Stomach smooth muscle (tissue), 2 donors: ENCODE results near the gene RPH3AL.

ENCODE experiments used
- H3K27ac ChIP-seq: one replicate; pipeline ENCODE4 v1.7.0; 2013; ENCODE audit warnings: mild to moderate bottlenecking, low read length, inconsistent platforms
- H3K27me3 ChIP-seq, 2 donors: one replicate each; pipeline ENCODE4 v1.7.0; 2013; ENCODE audit warnings: low read length in 2 of 2; ENCODE audit not compliant: insufficient read depth in 2 of 2, control insufficient read depth in 1 of 2
- H3K36me3 ChIP-seq, 2 donors: one replicate each; pipeline ENCODE4 v1.7.0; 2013; ENCODE audit warnings: low read length in 2 of 2; ENCODE audit not compliant: control insufficient read depth in 2 of 2, insufficient read depth in 2 of 2
- H3K4me1 ChIP-seq: one replicate; pipeline ENCODE4 v1.7.0; 2013; ENCODE audit warnings: low read length; ENCODE audit not compliant: control insufficient read depth, insufficient read depth
- H3K4me3 ChIP-seq, 2 donors: one replicate each; pipeline ENCODE4 v1.7.0; 2013; ENCODE audit warnings: low read length in 2 of 2
- H3K9ac ChIP-seq, 2 donors: one replicate each; pipeline ENCODE4 v1.7.0; 2013; ENCODE audit warnings: low read length in 2 of 2, mild to moderate bottlenecking in 1 of 2
- H3K9me3 ChIP-seq, 2 donors: one replicate each; pipeline ENCODE4 v1.7.0; 2013; ENCODE audit warnings: low read length in 2 of 2; ENCODE audit not compliant: control insufficient read depth in 2 of 2
- donor health status: healthy.
- donor health status: Pancreatic carcinoma.

The RPH3AL gene

DNA sequence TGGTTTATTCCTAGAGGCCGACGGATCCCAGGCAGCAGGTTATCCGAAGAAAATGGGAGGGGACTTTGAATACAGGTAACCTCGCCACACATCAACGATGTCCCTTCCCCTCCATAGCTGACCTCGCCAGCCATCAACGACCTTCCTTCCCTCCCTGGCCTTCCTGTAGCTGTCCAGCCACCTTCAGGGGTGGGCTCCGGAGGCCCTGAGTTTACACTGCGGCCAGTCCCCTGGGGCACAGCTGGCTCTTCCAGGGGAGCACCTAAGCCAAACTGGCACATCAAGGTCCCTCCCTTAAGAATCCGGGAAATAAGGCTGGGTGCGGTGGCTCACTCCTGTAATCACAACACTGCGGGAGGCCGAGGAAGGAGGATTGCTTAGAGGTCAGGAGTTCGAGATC, 10.1 kb upstream of the RPH3AL start:
- Histone ChIP-seq H3K9ac (no peak overlapping the region), H3K27me3 (no peaks in the 10 kb centered on the region), H3K27ac (no peak overlapping the region), H3K36me3 (no peaks in the 10 kb centered on the region), H3K4me3 (no peak overlapping the region), H3K4me1 (no peaks in the 10 kb centered on the region), H3K9me3 (peaks cover 0 to 2% of the 10 kb centered on the region in 2 donors)

DNA sequence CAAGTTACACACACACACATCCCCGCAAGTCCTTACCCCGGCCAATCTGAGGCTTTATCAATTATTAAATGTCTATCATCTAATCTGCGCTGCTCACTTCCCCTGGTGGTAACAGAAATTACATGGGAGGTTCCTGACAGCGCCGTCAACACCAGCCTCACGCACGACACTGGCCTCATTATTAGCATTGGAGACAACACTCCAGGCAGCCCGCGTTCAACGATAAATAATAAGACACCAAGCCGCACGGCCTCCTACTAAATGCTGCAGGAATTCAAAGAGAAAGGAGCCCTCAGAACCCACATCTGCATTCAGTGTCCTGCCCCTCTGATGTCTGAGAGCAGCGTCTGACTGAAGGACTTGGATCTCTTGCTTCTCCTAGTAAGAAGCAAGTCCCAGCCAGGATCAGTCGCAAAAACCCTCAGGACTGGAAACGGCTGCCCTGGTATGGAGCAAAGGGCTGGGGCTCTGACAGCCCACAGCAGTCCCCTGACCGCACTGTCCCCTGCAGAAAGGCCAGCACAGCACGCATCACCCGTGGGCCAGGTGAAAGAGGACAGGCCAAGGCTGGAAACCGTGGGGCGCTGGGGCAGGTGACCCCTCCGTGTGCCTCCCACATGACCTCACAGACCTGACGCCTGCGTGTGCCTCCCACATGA, 7.6 kb upstream of the RPH3AL start:
- H3K27ac ChIP-seq: no peak overlapping the region
- no peaks in the 10 kb centered on the region for H3K27me3 ChIP-seq
- no peaks in the 10 kb centered on the region for H3K4me1 ChIP-seq
- no peak overlapping the region for H3K9ac ChIP-seq
- no peaks in the 10 kb centered on the region for H3K36me3 ChIP-seq
- no peak overlapping the region for H3K4me3 ChIP-seq
- H3K9me3 ChIP-seq: no peaks in the 10 kb centered on the region

DNA sequence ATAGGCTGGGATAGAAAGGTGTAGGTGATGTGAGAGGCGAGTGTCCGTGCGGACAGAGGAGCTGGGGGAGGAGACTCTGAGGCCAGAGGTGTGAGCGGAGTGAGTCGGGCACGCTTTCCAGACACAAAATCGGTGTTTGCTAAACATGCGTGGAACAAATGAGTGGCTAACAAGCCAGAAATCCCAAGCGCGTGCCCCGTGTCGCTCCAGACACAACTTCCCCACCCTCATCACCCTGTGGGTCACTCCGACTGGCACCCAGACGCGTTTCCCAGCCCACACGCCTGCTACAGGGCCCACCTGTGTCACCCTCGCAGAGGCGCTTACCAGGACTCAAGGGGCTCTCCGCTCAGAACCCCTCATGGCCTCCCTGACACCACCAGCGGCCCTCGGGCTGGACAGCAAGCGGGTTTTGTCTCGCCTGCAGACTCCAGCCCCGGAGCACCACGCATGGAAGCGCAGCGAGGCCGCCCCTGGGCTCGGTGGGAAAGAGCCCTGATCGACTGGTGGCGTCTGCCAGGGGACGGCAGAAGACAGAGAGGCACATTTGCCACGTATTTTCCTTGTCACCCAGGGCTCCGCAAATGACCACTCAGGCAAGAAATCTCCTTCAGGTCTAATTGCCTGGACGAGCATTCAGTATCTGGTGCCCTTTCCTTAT, 6.0 kb upstream of the RPH3AL start:
- Histone ChIP-seq H3K9me3 (no peaks in the 10 kb centered on the region), H3K4me1 (no peaks in the 10 kb centered on the region), H3K36me3 (no peaks in the 10 kb centered on the region), H3K4me3 (no peak overlapping the region), H3K27ac (no peak overlapping the region), H3K9ac (no peak overlapping the region), H3K27me3 (no peaks in the 10 kb centered on the region)

GRCh38 chr17:357644-358043, 5.0 kb upstream of the RPH3AL start:
- no peaks in the 10 kb centered on the region for H3K36me3 ChIP-seq
- H3K27me3 ChIP-seq: no peaks in the 10 kb centered on the region
- no peaks in the 10 kb centered on the region for H3K9me3 ChIP-seq
- H3K27ac ChIP-seq: no peak overlapping the region
- no peak overlapping the region for H3K4me3 ChIP-seq
- H3K4me1 ChIP-seq: peaks cover under 1% of the 10 kb centered on the region
- H3K9ac ChIP-seq: no peak overlapping the region

DNA sequence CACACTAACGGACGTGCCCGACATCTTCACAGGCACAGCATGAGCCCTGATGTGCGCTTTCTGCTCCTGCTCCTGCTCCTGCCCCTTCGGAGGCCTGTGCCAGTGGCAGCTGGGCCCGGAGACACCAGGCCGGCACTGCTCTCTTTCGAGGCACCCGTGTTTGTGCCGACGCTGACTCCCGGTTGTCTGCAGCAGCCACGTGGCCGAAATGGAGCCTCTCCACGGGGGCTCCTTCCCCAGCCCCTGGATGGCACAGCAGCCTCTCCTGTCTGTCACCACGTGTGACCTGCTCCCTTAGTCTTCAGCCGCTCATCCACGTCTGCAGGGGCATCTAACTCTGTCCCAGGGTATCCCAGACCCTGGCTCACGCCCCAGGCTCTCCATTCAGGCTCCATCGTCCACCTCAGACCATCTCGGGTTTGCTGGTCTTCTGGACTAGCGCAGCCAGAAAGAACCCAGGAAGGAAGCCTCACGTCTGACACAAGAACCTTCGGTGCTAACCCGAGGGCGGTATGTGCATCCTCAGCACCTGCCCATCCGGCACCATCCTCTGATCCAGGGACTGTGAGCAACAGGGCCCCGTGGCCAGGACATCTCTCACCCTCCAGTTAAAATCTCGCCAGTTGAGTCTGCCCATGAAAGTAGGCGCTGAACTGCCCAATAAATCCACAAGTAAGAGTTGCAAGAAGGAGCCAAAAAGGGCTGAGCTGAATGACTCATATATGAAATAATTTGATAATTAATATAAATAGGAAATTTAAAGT, 4.2 kb upstream of the RPH3AL start:
- H3K27me3 ChIP-seq: no peaks in the 10 kb centered on the region
- H3K4me1 ChIP-seq: peaks cover 7% of the 10 kb centered on the region
- H3K27ac ChIP-seq: no peak overlapping the region
- H3K4me3 ChIP-seq: no peak overlapping the region
- H3K36me3 ChIP-seq: no peaks in the 10 kb centered on the region
- no peak overlapping the region for H3K9ac ChIP-seq
- no peaks in the 10 kb centered on the region for H3K9me3 ChIP-seq

GRCh38 chr17:354651-355556, 2.3 kb upstream of the RPH3AL start:
- H3K4me1 ChIP-seq: peaks cover 11% of the 10 kb centered on the region
- no peaks in the 10 kb centered on the region for H3K27me3 ChIP-seq
- no peak overlapping the region for H3K27ac ChIP-seq
- no peak overlapping the region for H3K4me3 ChIP-seq
- no peaks in the 10 kb centered on the region for H3K9me3 ChIP-seq
- H3K9ac ChIP-seq: no peak overlapping the region
- H3K36me3 ChIP-seq: no peaks in the 10 kb centered on the region

DNA sequence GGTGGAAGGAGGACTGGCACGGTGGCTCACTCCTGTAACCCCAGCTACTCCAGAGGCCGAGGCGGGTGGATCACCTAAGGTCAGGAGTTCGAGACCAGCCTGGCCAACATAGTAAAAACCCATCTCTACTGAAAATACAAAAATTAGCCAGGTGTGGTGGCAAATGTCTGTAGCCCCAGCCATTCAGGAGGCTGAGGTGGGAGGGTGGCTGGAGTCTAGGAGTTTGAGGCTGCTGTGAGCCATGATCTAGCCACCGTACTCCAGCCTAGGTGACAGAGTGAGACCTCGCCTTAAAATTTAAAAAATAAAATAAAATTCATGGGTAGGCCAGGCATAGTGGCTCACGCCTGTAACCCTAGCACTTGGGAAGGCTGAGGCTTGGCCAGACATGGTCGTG, 1.2 kb upstream of the RPH3AL start:
- no peak overlapping the region for H3K27ac ChIP-seq
- no peaks in the 10 kb centered on the region for H3K27me3 ChIP-seq
- H3K4me3 ChIP-seq: no peak overlapping the region
- no peaks in the 10 kb centered on the region for H3K36me3 ChIP-seq
- peaks cover 13% of the 10 kb centered on the region for H3K4me1 ChIP-seq
- no peak overlapping the region for H3K9ac ChIP-seq
- H3K9me3 ChIP-seq: no peaks in the 10 kb centered on the region

DNA sequence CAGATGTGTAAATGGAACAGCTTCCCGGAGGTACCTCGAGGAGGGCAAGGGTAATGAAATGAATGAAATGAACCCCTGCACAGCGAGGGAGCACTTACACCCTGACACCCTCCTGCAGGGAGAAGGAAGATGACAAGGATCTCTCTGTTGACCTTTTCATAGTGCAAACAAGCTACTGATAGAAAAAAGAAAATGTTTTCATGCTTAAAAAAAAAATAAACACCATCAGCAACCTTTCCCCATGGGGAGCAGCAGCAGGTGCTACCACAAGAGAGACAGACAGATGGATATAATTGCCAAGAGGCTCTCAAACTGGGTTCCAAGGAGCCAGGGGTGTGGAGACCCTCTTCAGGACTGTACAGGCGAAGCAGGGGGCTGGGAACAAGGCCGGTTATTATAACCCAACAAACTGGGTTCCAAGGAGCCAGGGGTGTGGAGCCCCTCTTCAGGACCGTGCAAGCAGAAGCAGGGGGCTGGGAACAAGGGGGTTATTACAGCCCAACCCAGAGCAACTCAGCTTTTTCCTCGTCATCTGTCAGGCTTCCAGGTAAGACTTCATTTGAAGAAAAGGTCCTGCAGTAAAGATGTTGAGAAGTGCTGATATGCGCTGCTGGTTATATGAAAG, 718 bp upstream of the RPH3AL start:
- Histone ChIP-seq H3K27me3 (no peaks in the 10 kb centered on the region), H3K4me3 (no peak overlapping the region), H3K27ac (peak overlapping the region; percentile 60), H3K4me1 (peaks cover 13% of the 10 kb centered on the region), H3K9me3 (no peaks in the 10 kb centered on the region), H3K9ac (no peak overlapping the region), H3K36me3 (no peaks in the 10 kb centered on the region)

- peaks cover 13% of the 10 kb centered on the region for H3K4me1 ChIP-seq
- H3K27ac ChIP-seq: peak overlapping the region; percentile 60
- H3K4me3 ChIP-seq: no peak overlapping the region
- no peaks in the 10 kb centered on the region for H3K36me3 ChIP-seq
- no peaks in the 10 kb centered on the region for H3K9me3 ChIP-seq
- no peaks in the 10 kb centered on the region for H3K27me3 ChIP-seq
- H3K9ac ChIP-seq: no peak overlapping the region
Observed at GRCh38 chr17:351875-352420, 659 bp downstream of the RPH3AL start.

GRCh38 chr17:351449-351738, 1.2 kb downstream of the RPH3AL start:
- Histone ChIP-seq H3K27ac (peak overlapping the region; percentile 46), H3K9me3 (no peaks in the 10 kb centered on the region), H3K4me3 (no peak overlapping the region), H3K36me3 (no peaks in the 10 kb centered on the region), H3K27me3 (no peaks in the 10 kb centered on the region), H3K9ac (no peak overlapping the region), H3K4me1 (peaks cover 13% of the 10 kb centered on the region)
